AG09309 (cell line): ENCODE results near the gene PPP1R37.

Experiments
- DNase-seq: peaks from one replicate; pipeline ENCODE4 v3.0.0-alpha.2; 2010; ENCODE audit warnings: low read depth
- H3K4me3 ChIP-seq: 2 replicates; pipeline ENCODE4 v1.5.1; 2011; ENCODE audit warnings: mild to moderate bottlenecking, low read depth, low read length, moderate library complexity; ENCODE audit not compliant: control insufficient read depth
- TF ChIP-seq, protein P1 (sequence below): IDR thresholded peaks from 2 replicates; pipeline ENCODE4 v1.5.1; 2011; ENCODE audit warnings: mild to moderate bottlenecking, low read depth, low read length, inconsistent platforms; ENCODE audit not compliant: insufficient read depth, control insufficient read depth; ENCODE audit errors: missing control alignments

PPP1R37 gene

GRCh38 chr19:45125975-45126493 is 33.1 kb downstream of the PPP1R37 start:
- H3K4me3 ChIP-seq: no peak overlapping the region
- DNase-seq: no peak
- TF ChIP-seq, protein P1, sequence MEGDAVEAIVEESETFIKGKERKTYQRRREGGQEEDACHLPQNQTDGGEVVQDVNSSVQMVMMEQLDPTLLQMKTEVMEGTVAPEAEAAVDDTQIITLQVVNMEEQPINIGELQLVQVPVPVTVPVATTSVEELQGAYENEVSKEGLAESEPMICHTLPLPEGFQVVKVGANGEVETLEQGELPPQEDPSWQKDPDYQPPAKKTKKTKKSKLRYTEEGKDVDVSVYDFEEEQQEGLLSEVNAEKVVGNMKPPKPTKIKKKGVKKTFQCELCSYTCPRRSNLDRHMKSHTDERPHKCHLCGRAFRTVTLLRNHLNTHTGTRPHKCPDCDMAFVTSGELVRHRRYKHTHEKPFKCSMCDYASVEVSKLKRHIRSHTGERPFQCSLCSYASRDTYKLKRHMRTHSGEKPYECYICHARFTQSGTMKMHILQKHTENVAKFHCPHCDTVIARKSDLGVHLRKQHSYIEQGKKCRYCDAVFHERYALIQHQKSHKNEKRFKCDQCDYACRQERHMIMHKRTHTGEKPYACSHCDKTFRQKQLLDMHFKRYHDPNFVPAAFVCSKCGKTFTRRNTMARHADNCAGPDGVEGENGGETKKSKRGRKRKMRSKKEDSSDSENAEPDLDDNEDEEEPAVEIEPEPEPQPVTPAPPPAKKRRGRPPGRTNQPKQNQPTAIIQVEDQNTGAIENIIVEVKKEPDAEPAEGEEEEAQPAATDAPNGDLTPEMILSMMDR: peak; percentile 80

- TF ChIP-seq, protein P1: no peak
- DNase-seq: no peak
- no peak overlapping the region for H3K4me3 ChIP-seq
Observed at GRCh38 chr19:45126654-45127053, 33.7 kb downstream of the PPP1R37 start.

- TF ChIP-seq, protein P1: no peak
- no peak overlapping the region for H3K4me3 ChIP-seq
- DNase-seq: no peak
Observed at GRCh38 chr19:45128146-45128545, 35.2 kb downstream of the PPP1R37 start.

GRCh38 chr19:45128806-45129205 is 35.8 kb downstream of the PPP1R37 start:
- TF ChIP-seq, protein P1: no peak
- H3K4me3 ChIP-seq: no peak overlapping the region

DNA sequence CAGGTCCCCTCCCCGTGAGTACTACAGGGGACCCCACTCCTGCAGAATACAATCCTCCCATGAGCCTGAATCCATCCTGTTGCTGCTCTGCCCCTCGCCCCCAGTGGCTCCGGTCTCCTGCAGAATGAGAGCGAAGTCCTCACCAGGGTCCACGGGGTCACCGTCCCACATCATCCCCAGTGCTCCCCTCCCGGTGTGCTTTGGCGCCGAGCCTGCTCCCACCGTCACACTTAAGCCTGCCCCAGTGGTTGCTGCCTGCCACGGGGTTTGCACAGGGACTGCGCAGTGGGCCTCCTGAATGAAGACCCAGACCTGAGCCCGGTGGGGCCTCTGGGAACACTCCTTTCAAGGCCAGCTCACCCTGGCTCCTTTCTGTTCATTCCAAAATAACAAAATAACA is 37.3 kb downstream of the PPP1R37 start:
- H3K4me3 ChIP-seq: no peak overlapping the region
- DNase-seq: no peak
- TF ChIP-seq, protein P1: no peak

More at GRCh38 chr19:45128806-45129205, 35.8 kb downstream of the PPP1R37 start:
- DNase-seq: no peak

- H3K4me3 ChIP-seq: no peak overlapping the region
- TF ChIP-seq, protein P1: no peak
- DNase-seq: no peak
Observed at GRCh38 chr19:45130888-45131615, 38.1 kb downstream of the PPP1R37 start.

- H3K4me3 ChIP-seq: no peak overlapping the region
- DNase-seq: no peak
- TF ChIP-seq, protein P1: no peak
Observed at GRCh38 chr19:45133661-45134060, 40.7 kb downstream of the PPP1R37 start.
